Measurements from ENCODE around the gene HRH2. TPM values are rescaled to one million over a fixed set of nuclear protein-coding genes. Genes with fewer than 3 reads are reported as not detected.

HRH2 gene
- total and polyA plus RNA-seq, 2 donors (not counting 1 experiment from before 2014, with no cell fraction given), result 0.03 TPM; not detected in 1

- H3K9me3 ChIP-seq (ENCODE audit: control insufficient read depth, insufficient read depth, low read depth, low read length), result no peaks in the 10 kb centered on the region
- no peaks in the 10 kb centered on the region for H4K20me1 ChIP-seq (ENCODE audit: control insufficient read depth, extremely low read depth, insufficient read depth, low read length)
- no peaks in the 10 kb centered on the region for H3K27me3 ChIP-seq (ENCODE audit: control insufficient read depth, insufficient read depth, low read length)
- no peak overlapping the region for H3K9ac ChIP-seq (ENCODE audit: insufficient read depth, low read length)
- no peaks in the 10 kb centered on the region for H3K36me3 ChIP-seq (ENCODE audit: control insufficient read depth, insufficient read depth, low read length)
- no peaks in the 10 kb centered on the region for H3K79me2 ChIP-seq (ENCODE audit: control insufficient read depth, insufficient read depth, low read length)
- no peak for DNase-seq (ENCODE audit: low read depth in 2 of 2)
- no peaks in the 10 kb centered on the region for H3K4me1 ChIP-seq (ENCODE audit: control insufficient read depth, extremely low read depth, insufficient read depth, low read length)
- no peak for TF ChIP-seq EZH2 (IDR thresholded peaks at IDR 0.05; ENCODE audit: low read length, missing control alignments)
- no peak for TF ChIP-seq CTCF (conservative IDR thresholded peaks at IDR 0.05 in 1 of 2, IDR thresholded peaks at IDR 0.05 in 1 of 2; ENCODE audit: low read depth in 1 of 2, low read length in 2 of 2)
- no peak overlapping the region for H3K27ac ChIP-seq (ENCODE audit: insufficient read depth, low read length)
- no peak overlapping the region for H3K4me2 ChIP-seq (ENCODE audit: extremely low read depth, insufficient read depth, low read length)
- H3K4me3 ChIP-seq (replicated peaks in 1 of 4; ENCODE audit: control extremely low read depth in 1 of 4, insufficient read depth in 1 of 4, low read depth in 3 of 4, low read length in 4 of 4), result no peak overlapping the region
- H2AFZ ChIP-seq (ENCODE audit: low read length), result no peak overlapping the region
Observed at GRCh38 chr5:175724314-175725275, 66.7 kb downstream of the HRH2 start.

GRCh38 chr5:175728316-175728715 lies 70.4 kb downstream of the HRH2 start:
- no peaks in the 10 kb centered on the region for H3K9me3 ChIP-seq (ENCODE audit: control insufficient read depth, insufficient read depth, low read depth, low read length)
- H4K20me1 ChIP-seq (ENCODE audit: control insufficient read depth, extremely low read depth, insufficient read depth, low read length), result no peaks in the 10 kb centered on the region
- TF ChIP-seq CTCF (conservative IDR thresholded peaks at IDR 0.05 in 1 of 2, IDR thresholded peaks at IDR 0.05 in 1 of 2; ENCODE audit: low read depth in 1 of 2, low read length in 2 of 2), result no peak
- no peak for TF ChIP-seq EZH2 (IDR thresholded peaks at IDR 0.05; ENCODE audit: low read length, missing control alignments)
- H2AFZ ChIP-seq (ENCODE audit: low read length), result no peak overlapping the region
- H3K9ac ChIP-seq (ENCODE audit: insufficient read depth, low read length), result no peak overlapping the region
- no peaks in the 10 kb centered on the region for H3K36me3 ChIP-seq (ENCODE audit: control insufficient read depth, insufficient read depth, low read length)
- no peaks in the 10 kb centered on the region for H3K79me2 ChIP-seq (ENCODE audit: control insufficient read depth, insufficient read depth, low read length)
- DNase-seq (ENCODE audit: low read depth in 2 of 2), result no peak
- H3K4me1 ChIP-seq (ENCODE audit: control insufficient read depth, extremely low read depth, insufficient read depth, low read length), result no peaks in the 10 kb centered on the region
- H3K27ac ChIP-seq (ENCODE audit: insufficient read depth, low read length), result no peak overlapping the region
- H3K4me2 ChIP-seq (ENCODE audit: extremely low read depth, insufficient read depth, low read length), result no peak overlapping the region
- no peaks in the 10 kb centered on the region for H3K27me3 ChIP-seq (ENCODE audit: control insufficient read depth, insufficient read depth, low read length)
- H3K4me3 ChIP-seq (replicated peaks in 1 of 4; ENCODE audit: control extremely low read depth in 1 of 4, insufficient read depth in 1 of 4, low read depth in 3 of 4, low read length in 4 of 4), result no peak overlapping the region

GRCh38 chr5:175728885-175729828 lies 71.3 kb downstream of the HRH2 start:
- H3K4me2 ChIP-seq (ENCODE audit: extremely low read depth, insufficient read depth, low read length), result no peak overlapping the region
- H4K20me1 ChIP-seq (ENCODE audit: control insufficient read depth, extremely low read depth, insufficient read depth, low read length), result no peaks in the 10 kb centered on the region
- no peak overlapping the region for H3K27ac ChIP-seq (ENCODE audit: insufficient read depth, low read length)
- H3K9ac ChIP-seq (ENCODE audit: insufficient read depth, low read length), result no peak overlapping the region
- H3K9me3 ChIP-seq (ENCODE audit: control insufficient read depth, insufficient read depth, low read depth, low read length), result no peaks in the 10 kb centered on the region
- H3K79me2 ChIP-seq (ENCODE audit: control insufficient read depth, insufficient read depth, low read length), result no peaks in the 10 kb centered on the region
- TF ChIP-seq EZH2 (IDR thresholded peaks at IDR 0.05; ENCODE audit: low read length, missing control alignments) (no peak), CTCF (conservative IDR thresholded peaks at IDR 0.05 in 1 of 2, IDR thresholded peaks at IDR 0.05 in 1 of 2; ENCODE audit: low read depth in 1 of 2, low read length in 2 of 2) (no peak)
- no peak overlapping the region for H2AFZ ChIP-seq (ENCODE audit: low read length)
- no peak for DNase-seq (ENCODE audit: low read depth in 2 of 2)
- H3K27me3 ChIP-seq (ENCODE audit: control insufficient read depth, insufficient read depth, low read length), result no peaks in the 10 kb centered on the region
- H3K36me3 ChIP-seq (ENCODE audit: control insufficient read depth, insufficient read depth, low read length), result no peaks in the 10 kb centered on the region
- no peak overlapping the region for H3K4me3 ChIP-seq (replicated peaks in 1 of 4; ENCODE audit: control extremely low read depth in 1 of 4, insufficient read depth in 1 of 4, low read depth in 3 of 4, low read length in 4 of 4)
- H3K4me1 ChIP-seq (ENCODE audit: control insufficient read depth, extremely low read depth, insufficient read depth, low read length), result no peaks in the 10 kb centered on the region

Measured in fibroblast of lung (primary cell).